ENCODE data around the gene MCAM. TPM values are rescaled to one million over a fixed set of nuclear protein-coding genes. Genes with fewer than 3 reads are reported as not detected.

The MCAM gene
- total RNA-seq, 1 experiment from 2014 or later: 26.4 TPM

DNA sequence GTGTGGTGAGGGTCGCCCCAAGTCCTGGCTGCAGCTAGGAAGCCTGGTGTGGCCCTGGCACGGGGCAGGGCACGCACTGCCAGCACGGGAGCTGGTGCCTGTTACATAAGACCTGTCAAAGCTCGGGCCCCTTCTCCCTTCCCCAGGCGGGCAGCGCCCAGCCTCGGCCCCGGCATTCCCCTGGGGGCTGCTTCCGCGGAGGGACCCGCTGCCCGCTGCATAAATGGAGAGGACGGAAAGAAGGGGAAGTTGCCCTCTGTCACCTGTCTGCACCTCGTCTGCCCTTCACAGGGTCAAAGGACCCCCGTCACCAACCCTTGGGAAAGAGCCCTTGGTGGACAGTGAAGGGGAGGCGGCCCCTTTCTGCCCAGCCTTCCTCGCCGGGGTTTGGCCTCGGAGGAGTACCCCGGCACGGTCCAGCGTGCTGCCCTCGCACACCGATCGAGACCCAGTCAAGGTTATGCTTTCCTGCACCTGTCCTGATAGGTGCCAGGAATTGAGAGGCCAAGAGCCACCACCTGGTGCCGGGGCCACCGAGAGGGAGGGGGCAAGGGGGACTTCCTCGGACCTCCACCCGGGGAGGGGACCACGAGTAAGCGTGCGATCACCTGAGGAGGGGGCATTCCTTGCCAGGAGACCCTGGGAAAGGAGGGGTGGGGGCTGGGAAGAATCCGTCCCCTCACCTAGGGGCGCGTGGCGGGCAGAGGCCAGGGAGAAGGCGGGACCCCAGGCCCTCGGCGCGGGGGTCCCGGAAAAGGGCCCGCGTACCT, 46.3 kb upstream of the MCAM start:
- Mint-ChIP-seq H3K27me3 (ENCODE audit: low read depth) (peaks cover 49% of the 10 kb centered on the region), H3K4me1 (peaks cover 46% of the 10 kb centered on the region), H3K27ac (no peak overlapping the region), H3K36me3 (peaks cover 13% of the 10 kb centered on the region), H3K9me3 (no peaks in the 10 kb centered on the region), H3K4me3 (peak overlapping the region; percentile 56)
- TF ChIP-seq JAZF1 (CRISPR knock-in tag; IDR thresholded peaks at IDR 0.05): no peak
- TF ChIP-seq, protein P1, sequence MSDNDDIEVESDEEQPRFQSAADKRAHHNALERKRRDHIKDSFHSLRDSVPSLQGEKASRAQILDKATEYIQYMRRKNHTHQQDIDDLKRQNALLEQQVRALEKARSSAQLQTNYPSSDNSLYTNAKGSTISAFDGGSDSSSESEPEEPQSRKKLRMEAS (CRISPR knock-in tag; IDR thresholded peaks at IDR 0.05): 0 out of 2 replicates have a peak, but pooled peaks have one; percentile 34
- ATAC-seq: peak; percentile 2; the same call in 1 of the 2 replicates
- no peak for DNase-seq (ENCODE audit: low spot score)
- CTCF ChIA-PET: interaction anchor here (0.6 to 6.2 kb wide), 6 partner anchors 11 to 113 kb away, joined by 3 to 95 read pairs (median 16); partner anchors contain the start of gene USP2
- POLR2A ChIA-PET: no interaction called here

DNA sequence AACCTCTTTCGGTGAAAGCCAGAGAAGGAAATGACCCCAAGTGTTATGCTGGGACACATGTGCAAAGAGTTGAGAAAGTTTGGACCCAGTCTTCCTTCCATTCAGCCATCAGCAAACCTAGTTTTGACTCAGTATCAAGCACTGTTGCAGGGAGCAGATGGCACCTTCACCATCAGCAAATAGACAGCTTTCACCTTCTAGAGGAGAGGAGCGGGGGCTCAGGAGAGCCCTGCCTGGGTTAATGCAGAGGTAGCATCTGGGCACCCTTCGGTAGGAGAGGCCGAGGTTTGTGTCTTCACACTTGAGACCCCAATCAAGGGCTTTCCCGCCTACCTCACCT, 45.8 kb upstream of the MCAM start:
- CTCF ChIA-PET: interaction anchor here (1.4 to 6.2 kb wide), 5 partner anchors 12 to 39 kb away, joined by 3 to 95 read pairs (median 21); partner anchors contain the start of genes C1QTNF5 and USP2
- H3K4me1 Mint-ChIP-seq: peaks cover 41% of the 10 kb centered on the region
- H3K36me3 Mint-ChIP-seq: peaks cover 17% of the 10 kb centered on the region
- TF ChIP-seq, protein P2, sequence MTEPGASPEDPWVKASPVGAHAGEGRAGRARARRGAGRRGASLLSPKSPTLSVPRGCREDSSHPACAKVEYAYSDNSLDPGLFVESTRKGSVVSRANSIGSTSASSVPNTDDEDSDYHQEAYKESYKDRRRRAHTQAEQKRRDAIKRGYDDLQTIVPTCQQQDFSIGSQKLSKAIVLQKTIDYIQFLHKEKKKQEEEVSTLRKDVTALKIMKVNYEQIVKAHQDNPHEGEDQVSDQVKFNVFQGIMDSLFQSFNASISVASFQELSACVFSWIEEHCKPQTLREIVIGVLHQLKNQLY (CRISPR knock-in tag; IDR thresholded peaks at IDR 0.05): no peak
- TF ChIP-seq NFE2L1 (CRISPR knock-in tag; IDR thresholded peaks at IDR 0.05): no peak
- no peak for TF ChIP-seq ZNF423 (CRISPR knock-in tag; IDR thresholded peaks at IDR 0.05)
- TF ChIP-seq, protein P3, sequence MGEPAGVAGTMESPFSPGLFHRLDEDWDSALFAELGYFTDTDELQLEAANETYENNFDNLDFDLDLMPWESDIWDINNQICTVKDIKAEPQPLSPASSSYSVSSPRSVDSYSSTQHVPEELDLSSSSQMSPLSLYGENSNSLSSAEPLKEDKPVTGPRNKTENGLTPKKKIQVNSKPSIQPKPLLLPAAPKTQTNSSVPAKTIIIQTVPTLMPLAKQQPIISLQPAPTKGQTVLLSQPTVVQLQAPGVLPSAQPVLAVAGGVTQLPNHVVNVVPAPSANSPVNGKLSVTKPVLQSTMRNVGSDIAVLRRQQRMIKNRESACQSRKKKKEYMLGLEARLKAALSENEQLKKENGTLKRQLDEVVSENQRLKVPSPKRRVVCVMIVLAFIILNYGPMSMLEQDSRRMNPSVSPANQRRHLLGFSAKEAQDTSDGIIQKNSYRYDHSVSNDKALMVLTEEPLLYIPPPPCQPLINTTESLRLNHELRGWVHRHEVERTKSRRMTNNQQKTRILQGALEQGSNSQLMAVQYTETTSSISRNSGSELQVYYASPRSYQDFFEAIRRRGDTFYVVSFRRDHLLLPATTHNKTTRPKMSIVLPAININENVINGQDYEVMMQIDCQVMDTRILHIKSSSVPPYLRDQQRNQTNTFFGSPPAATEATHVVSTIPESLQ (CRISPR knock-in tag; IDR thresholded peaks at IDR 0.05): no peak
- TF ChIP-seq SOX15 (CRISPR knock-in tag; IDR thresholded peaks at IDR 0.05): no peak
- TF ChIP-seq ESRRA (CRISPR knock-in tag; IDR thresholded peaks at IDR 0.05; ENCODE audit: borderline replicate concordance): no peak
- TF ChIP-seq, protein P4, sequence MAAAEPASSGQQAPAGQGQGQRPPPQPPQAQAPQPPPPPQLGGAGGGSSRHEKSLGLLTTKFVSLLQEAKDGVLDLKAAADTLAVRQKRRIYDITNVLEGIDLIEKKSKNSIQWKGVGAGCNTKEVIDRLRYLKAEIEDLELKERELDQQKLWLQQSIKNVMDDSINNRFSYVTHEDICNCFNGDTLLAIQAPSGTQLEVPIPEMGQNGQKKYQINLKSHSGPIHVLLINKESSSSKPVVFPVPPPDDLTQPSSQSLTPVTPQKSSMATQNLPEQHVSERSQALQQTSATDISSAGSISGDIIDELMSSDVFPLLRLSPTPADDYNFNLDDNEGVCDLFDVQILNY (CRISPR knock-in tag; IDR thresholded peaks at IDR 0.05): no peak
- no peak for TF ChIP-seq EMX1 (CRISPR knock-in tag; IDR thresholded peaks at IDR 0.05)
- no peak for TF ChIP-seq JUN (CRISPR knock-in tag; IDR thresholded peaks at IDR 0.05)
- no peak for TF ChIP-seq CREB1 (CRISPR knock-in tag; IDR thresholded peaks at IDR 0.05)
- TF ChIP-seq ELF4 (CRISPR knock-in tag; IDR thresholded peaks at IDR 0.05; ENCODE audit: low read depth): no peak
- TF ChIP-seq, protein P5, sequence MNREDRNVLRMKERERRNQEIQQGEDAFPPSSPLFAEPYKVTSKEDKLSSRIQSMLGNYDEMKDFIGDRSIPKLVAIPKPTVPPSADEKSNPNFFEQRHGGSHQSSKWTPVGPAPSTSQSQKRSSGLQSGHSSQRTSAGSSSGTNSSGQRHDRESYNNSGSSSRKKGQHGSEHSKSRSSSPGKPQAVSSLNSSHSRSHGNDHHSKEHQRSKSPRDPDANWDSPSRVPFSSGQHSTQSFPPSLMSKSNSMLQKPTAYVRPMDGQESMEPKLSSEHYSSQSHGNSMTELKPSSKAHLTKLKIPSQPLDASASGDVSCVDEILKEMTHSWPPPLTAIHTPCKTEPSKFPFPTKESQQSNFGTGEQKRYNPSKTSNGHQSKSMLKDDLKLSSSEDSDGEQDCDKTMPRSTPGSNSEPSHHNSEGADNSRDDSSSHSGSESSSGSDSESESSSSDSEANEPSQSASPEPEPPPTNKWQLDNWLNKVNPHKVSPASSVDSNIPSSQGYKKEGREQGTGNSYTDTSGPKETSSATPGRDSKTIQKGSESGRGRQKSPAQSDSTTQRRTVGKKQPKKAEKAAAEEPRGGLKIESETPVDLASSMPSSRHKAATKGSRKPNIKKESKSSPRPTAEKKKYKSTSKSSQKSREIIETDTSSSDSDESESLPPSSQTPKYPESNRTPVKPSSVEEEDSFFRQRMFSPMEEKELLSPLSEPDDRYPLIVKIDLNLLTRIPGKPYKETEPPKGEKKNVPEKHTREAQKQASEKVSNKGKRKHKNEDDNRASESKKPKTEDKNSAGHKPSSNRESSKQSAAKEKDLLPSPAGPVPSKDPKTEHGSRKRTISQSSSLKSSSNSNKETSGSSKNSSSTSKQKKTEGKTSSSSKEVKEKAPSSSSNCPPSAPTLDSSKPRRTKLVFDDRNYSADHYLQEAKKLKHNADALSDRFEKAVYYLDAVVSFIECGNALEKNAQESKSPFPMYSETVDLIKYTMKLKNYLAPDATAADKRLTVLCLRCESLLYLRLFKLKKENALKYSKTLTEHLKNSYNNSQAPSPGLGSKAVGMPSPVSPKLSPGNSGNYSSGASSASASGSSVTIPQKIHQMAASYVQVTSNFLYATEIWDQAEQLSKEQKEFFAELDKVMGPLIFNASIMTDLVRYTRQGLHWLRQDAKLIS (CRISPR knock-in tag; IDR thresholded peaks at IDR 0.05; ENCODE audit: borderline replicate concordance): no peak
- TF ChIP-seq, protein P6, sequence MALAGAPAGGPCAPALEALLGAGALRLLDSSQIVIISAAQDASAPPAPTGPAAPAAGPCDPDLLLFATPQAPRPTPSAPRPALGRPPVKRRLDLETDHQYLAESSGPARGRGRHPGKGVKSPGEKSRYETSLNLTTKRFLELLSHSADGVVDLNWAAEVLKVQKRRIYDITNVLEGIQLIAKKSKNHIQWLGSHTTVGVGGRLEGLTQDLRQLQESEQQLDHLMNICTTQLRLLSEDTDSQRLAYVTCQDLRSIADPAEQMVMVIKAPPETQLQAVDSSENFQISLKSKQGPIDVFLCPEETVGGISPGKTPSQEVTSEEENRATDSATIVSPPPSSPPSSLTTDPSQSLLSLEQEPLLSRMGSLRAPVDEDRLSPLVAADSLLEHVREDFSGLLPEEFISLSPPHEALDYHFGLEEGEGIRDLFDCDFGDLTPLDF (CRISPR knock-in tag; IDR thresholded peaks at IDR 0.05): no peak
- TF ChIP-seq TCF7 (CRISPR knock-in tag; IDR thresholded peaks at IDR 0.05; ENCODE audit: low read depth): no peak
- TF ChIP-seq CBFB (CRISPR knock-in tag; IDR thresholded peaks at IDR 0.05; ENCODE audit: low read depth): no peak
- no peak for TF ChIP-seq GABPB1 (CRISPR knock-in tag; IDR thresholded peaks at IDR 0.05)
- TF ChIP-seq, protein P7, sequence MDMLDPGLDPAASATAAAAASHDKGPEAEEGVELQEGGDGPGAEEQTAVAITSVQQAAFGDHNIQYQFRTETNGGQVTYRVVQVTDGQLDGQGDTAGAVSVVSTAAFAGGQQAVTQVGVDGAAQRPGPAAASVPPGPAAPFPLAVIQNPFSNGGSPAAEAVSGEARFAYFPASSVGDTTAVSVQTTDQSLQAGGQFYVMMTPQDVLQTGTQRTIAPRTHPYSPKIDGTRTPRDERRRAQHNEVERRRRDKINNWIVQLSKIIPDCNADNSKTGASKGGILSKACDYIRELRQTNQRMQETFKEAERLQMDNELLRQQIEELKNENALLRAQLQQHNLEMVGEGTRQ (CRISPR knock-in tag; IDR thresholded peaks at IDR 0.05): no peak
- POLR2A ChIA-PET: interaction anchor here (1.1 to 2.0 kb wide), 2 partner anchors 12 to 25 kb away, joined by 3 to 10 read pairs; no protein-coding TSS in a partner anchor
- H3K4me3 Mint-ChIP-seq: peak overlapping the region; percentile 56
- DNase-seq (ENCODE audit: low spot score): no peak
- no peak for ATAC-seq
- no peaks in the 10 kb centered on the region for H3K9me3 Mint-ChIP-seq
- H3K27ac Mint-ChIP-seq: no peak overlapping the region
- H3K27me3 Mint-ChIP-seq (ENCODE audit: low read depth): peaks cover 51% of the 10 kb centered on the region

Data from WTC11 (cell line).